ENCODE measurements around the gene NUDT21.

DNA sequence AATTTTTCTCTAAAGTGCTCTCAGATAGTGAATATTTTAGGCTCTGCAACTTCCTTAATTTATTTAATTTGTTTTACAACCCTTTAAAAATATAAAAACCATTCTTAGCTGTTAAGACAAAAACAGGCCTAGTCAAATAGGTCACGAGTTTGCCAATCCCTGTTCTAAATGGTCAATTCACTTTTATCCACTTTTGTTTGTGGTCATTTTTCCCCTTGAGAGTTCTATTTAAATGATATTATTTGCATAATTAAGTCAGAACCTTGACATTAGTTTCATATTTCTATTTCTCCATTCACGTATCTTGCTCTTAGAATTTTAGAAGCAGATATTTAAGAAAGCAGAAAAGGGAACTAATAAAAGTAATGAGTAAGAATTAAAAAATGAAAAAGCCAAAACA lies 29.8 kb downstream of the NUDT21 start:
- TF ChIP-seq, protein P1, sequence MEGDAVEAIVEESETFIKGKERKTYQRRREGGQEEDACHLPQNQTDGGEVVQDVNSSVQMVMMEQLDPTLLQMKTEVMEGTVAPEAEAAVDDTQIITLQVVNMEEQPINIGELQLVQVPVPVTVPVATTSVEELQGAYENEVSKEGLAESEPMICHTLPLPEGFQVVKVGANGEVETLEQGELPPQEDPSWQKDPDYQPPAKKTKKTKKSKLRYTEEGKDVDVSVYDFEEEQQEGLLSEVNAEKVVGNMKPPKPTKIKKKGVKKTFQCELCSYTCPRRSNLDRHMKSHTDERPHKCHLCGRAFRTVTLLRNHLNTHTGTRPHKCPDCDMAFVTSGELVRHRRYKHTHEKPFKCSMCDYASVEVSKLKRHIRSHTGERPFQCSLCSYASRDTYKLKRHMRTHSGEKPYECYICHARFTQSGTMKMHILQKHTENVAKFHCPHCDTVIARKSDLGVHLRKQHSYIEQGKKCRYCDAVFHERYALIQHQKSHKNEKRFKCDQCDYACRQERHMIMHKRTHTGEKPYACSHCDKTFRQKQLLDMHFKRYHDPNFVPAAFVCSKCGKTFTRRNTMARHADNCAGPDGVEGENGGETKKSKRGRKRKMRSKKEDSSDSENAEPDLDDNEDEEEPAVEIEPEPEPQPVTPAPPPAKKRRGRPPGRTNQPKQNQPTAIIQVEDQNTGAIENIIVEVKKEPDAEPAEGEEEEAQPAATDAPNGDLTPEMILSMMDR (IDR thresholded peaks at IDR 0.05 in 8 of 11, conservative IDR thresholded peaks at IDR 0.05 in 3 of 11), result no peak
- TF ChIP-seq POLR2A (IDR thresholded peaks at IDR 0.05), result no peak
- no peak for TF ChIP-seq POLR2AphosphoS5 (IDR thresholded peaks at IDR 0.05)

Data from spleen (tissue), 7 donors.